GOT3 (cell line): ENCODE measurements around the gene SH3RF3.
"Not testable (repeated sequence)": the region's sequence is repeated elsewhere in the genome, so short reads cannot be mapped to it uniquely, and the experiment has no call there.

Experiments used
- DNase-seq: peaks from one replicate; lab custom pipeline; 2025; ENCODE audit warnings: mixed read lengths; lab: John Stamatoyannopoulos, UW

The SH3RF3 gene

GRCh38 chr2:109128616-109129355, at the start of gene SH3RF3:
Gene SH3RF3, plus strand, starts transcription at chr2:109129205.
- no peak for DNase-seq

GRCh38 chr2:109079590-109079989, 49.4 kb upstream of the SH3RF3 start:
- no peak for DNase-seq

GRCh38 chr2:109080109-109080508, 48.9 kb upstream of the SH3RF3 start:
- DNase-seq, result no peak

- no peak for DNase-seq
Measured at GRCh38 chr2:109080757-109081156, 48.2 kb upstream of the SH3RF3 start.

- no peak for DNase-seq
Measured at GRCh38 chr2:109081374-109081773, 47.6 kb upstream of the SH3RF3 start.

- DNase-seq, result no peak
Measured at GRCh38 chr2:109083771-109084170, 45.2 kb upstream of the SH3RF3 start.

- no peak for DNase-seq
Measured at GRCh38 chr2:109084341-109084740, 44.7 kb upstream of the SH3RF3 start.

GRCh38 chr2:109085912-109086742, 42.9 kb upstream of the SH3RF3 start:
- DNase-seq, result no peak

GRCh38 chr2:109086743-109087020, 42.3 kb upstream of the SH3RF3 start:
- no peak for DNase-seq

- DNase-seq, result no peak
Measured at GRCh38 chr2:109087055-109087663, 41.8 kb upstream of the SH3RF3 start.

- DNase-seq, result no peak
Measured at GRCh38 chr2:109089602-109090300, 39.3 kb upstream of the SH3RF3 start.

- no peak for DNase-seq
Measured at GRCh38 chr2:109091526-109091925, 37.5 kb upstream of the SH3RF3 start.

GRCh38 chr2:109094144-109094543, 34.9 kb upstream of the SH3RF3 start:
- DNase-seq, result no peak

GRCh38 chr2:109098251-109098920, 30.6 kb upstream of the SH3RF3 start:
- DNase-seq, result no peak

GRCh38 chr2:109098921-109099273, 30.1 kb upstream of the SH3RF3 start:
- no peak for DNase-seq

GRCh38 chr2:109102588-109103233, 26.3 kb upstream of the SH3RF3 start:
- no peak for DNase-seq

- DNase-seq, result no peak
Measured at GRCh38 chr2:109105113-109105512, 23.9 kb upstream of the SH3RF3 start.

GRCh38 chr2:109108740-109109139, 20.3 kb upstream of the SH3RF3 start:
- DNase-seq, result no peak

- no peak for DNase-seq
Measured at GRCh38 chr2:109109342-109109741, 19.7 kb upstream of the SH3RF3 start.

- no peak for DNase-seq
Measured at GRCh38 chr2:109110170-109110569, 18.8 kb upstream of the SH3RF3 start.

GRCh38 chr2:109117181-109117580, 11.8 kb upstream of the SH3RF3 start:
- DNase-seq, result not testable (repeated sequence)
